Measurements from ENCODE around the gene RFC5. TPM values are rescaled to one million over a fixed set of nuclear protein-coding genes. Genes with fewer than 3 reads are reported as not detected.

The RFC5 gene
- total RNA-seq, 1 experiment from 2014 or later = 50.4 TPM

- Histone ChIP-seq H4K5ac (ENCODE audit: insufficient read length, low read depth, low read length) (no peak overlapping the region), H3K14ac (ENCODE audit: insufficient read depth, low read length) (no peak overlapping the region), H3T11ph (ENCODE audit: low read length) (no peak overlapping the region), H3K18ac (ENCODE audit: insufficient read length, low read depth, low read length) (no peak overlapping the region), H3K4ac (ENCODE audit: low read depth, low read length) (no peak overlapping the region), H3K27me3 (ENCODE audit: insufficient read depth, low read length) (no peaks in the 10 kb centered on the region), H3K4me1 (ENCODE audit: insufficient read depth, low read length) (no peaks in the 10 kb centered on the region), H2BK12ac (ENCODE audit: insufficient read length, low read depth, low read length) (no peak overlapping the region), H4K20me1 (ENCODE audit: control insufficient read depth, insufficient read depth, insufficient read length) (no peaks in the 10 kb centered on the region), H3K79me1 (ENCODE audit: insufficient read depth, low read depth, low read length, poor library complexity, severe bottlenecking) (no peaks in the 10 kb centered on the region), H3K23ac (ENCODE audit: insufficient read length, low read depth, low read length) (no peak overlapping the region), H2BK20ac (ENCODE audit: low read depth, low read length, poor library complexity, severe bottlenecking) (no peak overlapping the region), H2AK5ac (ENCODE audit: insufficient read length, low read length) (no peak overlapping the region), H3K56ac (ENCODE audit: insufficient read length, low read depth, low read length) (no peak overlapping the region), H3K27ac (ENCODE audit: insufficient read length, low read depth, low read length) (no peak overlapping the region), H3K9ac (ENCODE audit: extremely low read depth, insufficient read length, low read length) (no peak overlapping the region), H3K23me2 (ENCODE audit: insufficient read length, low read depth, low read length, poor library complexity, severe bottlenecking) (no peaks in the 10 kb centered on the region), H3K9me3 (ENCODE audit: control insufficient read depth, low read depth, low read length) (no peaks in the 10 kb centered on the region), H2BK15ac (ENCODE audit: low read depth, low read length) (no peak overlapping the region), H2AFZ (ENCODE audit: low read length) (no peak overlapping the region), H2BK5ac (ENCODE audit: insufficient read length, low read length) (no peak overlapping the region), H4K91ac (ENCODE audit: insufficient read length, low read depth, low read length) (no peak overlapping the region), H3K79me2 (ENCODE audit: insufficient read depth, low read length) (no peaks in the 10 kb centered on the region), H3K4me2 (ENCODE audit: insufficient read depth, insufficient read length, low read length) (no peak overlapping the region), H4K8ac (replicated peaks; ENCODE audit: insufficient read length, low read depth, low read length) (no peak overlapping the region), H2BK120ac (ENCODE audit: low read depth, low read length, poor library complexity, severe bottlenecking) (no peak overlapping the region)
- peaks cover 0 to 9% of the 10 kb centered on the region in 2 experiments; a peak in 2 of 4 replicates for H3K4me1 Mint-ChIP-seq
- no peak for DNase-seq
- no peak overlapping the region for H3K4me3 Mint-ChIP-seq
- no peaks in the 10 kb centered on the region for H3K27me3 Mint-ChIP-seq (ENCODE audit: low read depth)
- H3K27ac Mint-ChIP-seq = no peak overlapping the region
- WGBS (ENCODE audit: extremely low coverage, insufficient read length, low lambda C conversion rate) = no CpG with 5 or more reads among the region's 4 CpGs
- H3K36me3 Mint-ChIP-seq (ENCODE audit: insufficient read depth in 1 of 3, low read depth in 3 of 3) = peaks cover 40 to 89% (median 62%) of the 10 kb centered on the region in 3 experiments
- no peaks in the 10 kb centered on the region for H3K9me3 Mint-ChIP-seq
- no peak for TF ChIP-seq CTCF (conservative IDR thresholded peaks at IDR 0.05)
Observed at GRCh38 chr12:118042091-118042490, 25.6 kb downstream of the RFC5 start.

Data from H9 (cell line).